SH-SY5Y (cell line): ENCODE data around the gene NYAP1.

Experiments used
- GATA2 ChIP-seq: IDR thresholded peaks from 2 replicates; pipeline ENCODE4 v1.6.1; 2011; ENCODE audit warnings: mild to moderate bottlenecking, low read depth, low read length
- GATA3 ChIP-seq: IDR thresholded peaks from 2 replicates; pipeline ENCODE4 v1.6.1; 2011; ENCODE audit warnings: low read depth, mild to moderate bottlenecking, low read length, moderate library complexity

GRCh38 chr7:100472854-100473499 lies 10.8 kb upstream of the NYAP1 start:
- TF ChIP-seq GATA3 (no peak), GATA2 (no peak)
